Trophoblast cell (in vitro differentiated cells and primary cell): ENCODE results near the gene DNAH14.
A peak's percentile ranks its signal among the peaks of the same experiment; 100 is the strongest.

Experiments
- DNase-seq, 2 donors: peaks; one replicate each; pipeline ENCODE4 v3.0.0-alpha.2; 2016
- H2AFZ ChIP-seq: 2 replicates; pipeline ENCODE4 v1.6.1; 2013; ENCODE audit warnings: low read length, moderate library complexity, mild to moderate bottlenecking; ENCODE audit not compliant: insufficient read depth, poor library complexity
- H2AK5ac ChIP-seq: 2 replicates; pipeline ENCODE4 v1.6.1; 2013; ENCODE audit warnings: mild to moderate bottlenecking, low read length
- H2BK120ac ChIP-seq: 2 replicates; pipeline ENCODE4 v1.6.1; 2013; ENCODE audit warnings: low read length, mild to moderate bottlenecking, moderate library complexity; ENCODE audit not compliant: insufficient read depth, poor library complexity
- H2BK12ac ChIP-seq: 2 replicates; pipeline ENCODE4 v1.6.1; 2013; ENCODE audit warnings: mild to moderate bottlenecking, low read length, moderate library complexity
- H2BK5ac ChIP-seq: 2 replicates; pipeline ENCODE4 v1.6.1; 2013; ENCODE audit warnings: low read length, low read depth, moderate library complexity, mild to moderate bottlenecking; ENCODE audit not compliant: poor library complexity
- H3K14ac ChIP-seq: 2 replicates; pipeline ENCODE4 v1.6.1; 2013; ENCODE audit warnings: mild to moderate bottlenecking, low read length
- H3K18ac ChIP-seq: 2 replicates; pipeline ENCODE4 v1.6.1; 2013; ENCODE audit warnings: mild to moderate bottlenecking, low read length
- H3K23ac ChIP-seq: 2 replicates; pipeline ENCODE4 v1.6.1; 2013; ENCODE audit warnings: low read length
- H3K27ac ChIP-seq: 2 replicates; pipeline ENCODE4 v1.5.1; 2013; ENCODE audit warnings: low read depth, mild to moderate bottlenecking, inconsistent platforms, low read length, moderate library complexity
- H3K27me3 ChIP-seq: 2 replicates; pipeline ENCODE4 v1.6.1; 2013; ENCODE audit warnings: inconsistent platforms, mild to moderate bottlenecking, low read length, moderate library complexity; ENCODE audit not compliant: insufficient read depth
- H3K36me3 ChIP-seq, 2 experiments: 1 replicate in 1 of 2; 2 replicates in 1 of 2; pipeline ENCODE4 v1.6.1; 2013; ENCODE audit warnings: low read length in 2 of 2, mild to moderate bottlenecking in 2 of 2, moderate library complexity in 1 of 2; ENCODE audit not compliant: insufficient read depth in 2 of 2, control insufficient read depth in 1 of 2
- H3K4ac ChIP-seq: 2 replicates; pipeline ENCODE4 v1.6.1; 2013; ENCODE audit warnings: low read depth, mild to moderate bottlenecking, low read length, moderate library complexity
- H3K4me1 ChIP-seq, 2 experiments: 1 replicate in 1 of 2; 2 replicates in 1 of 2; pipeline ENCODE4 v1.6.1; 2013; ENCODE audit warnings: low read length in 2 of 2, mild to moderate bottlenecking in 2 of 2, moderate library complexity in 1 of 2; ENCODE audit not compliant: insufficient read depth in 2 of 2, control insufficient read depth in 1 of 2
- H3K4me2 ChIP-seq: 2 replicates; pipeline ENCODE4 v1.6.1; 2013; ENCODE audit warnings: inconsistent platforms, mild to moderate bottlenecking, low read length, moderate library complexity
- H3K4me3 ChIP-seq: 2 replicates; pipeline ENCODE4 v1.5.1; 2013; ENCODE audit warnings: mild to moderate bottlenecking, low read depth, low read length, inconsistent platforms
- H3K79me1 ChIP-seq: one replicate; pipeline ENCODE4 v1.6.1; 2013; ENCODE audit warnings: low read length
- H3K79me2 ChIP-seq: 2 replicates; pipeline ENCODE4 v1.6.1; 2013; ENCODE audit warnings: low read length, mild to moderate bottlenecking; ENCODE audit not compliant: control insufficient read depth, insufficient read depth, poor library complexity
- H3K9ac ChIP-seq: 2 replicates; pipeline ENCODE4 v1.6.1; 2013; ENCODE audit warnings: mild to moderate bottlenecking, low read length
- H3K9me3 ChIP-seq: 2 replicates; pipeline ENCODE4 v1.6.1; 2013; ENCODE audit warnings: low read depth, mild to moderate bottlenecking, control low read depth, inconsistent platforms, low read length; ENCODE audit not compliant: insufficient read depth
- H4K12ac ChIP-seq: 2 replicates; pipeline ENCODE4 v1.6.1; 2013; ENCODE audit warnings: low read depth, mild to moderate bottlenecking, low read length, moderate library complexity
- H4K8ac ChIP-seq: 2 replicates; pipeline ENCODE4 v1.6.1; 2013; ENCODE audit warnings: low read depth, mild to moderate bottlenecking, low read length, moderate library complexity
- H4K91ac ChIP-seq: one replicate; pipeline ENCODE4 v1.6.1; 2013; ENCODE audit warnings: low read depth, mild to moderate bottlenecking, low read length, moderate library complexity
- WGBS: extraction: QIAGEN DNeasy Blood & Tissue Kit; methylation state at CpG from one replicate; pipeline ENCODE4 v1.1.7; 2013; ENCODE audit warnings: missing lambda C conversion rate; ENCODE audit not compliant: insufficient read length, insufficient coverage; ENCODE audit errors: extremely low coverage; 5-methylcytosine and 5-hydroxymethylcytosine counted together

DNAH14 gene

DNA sequence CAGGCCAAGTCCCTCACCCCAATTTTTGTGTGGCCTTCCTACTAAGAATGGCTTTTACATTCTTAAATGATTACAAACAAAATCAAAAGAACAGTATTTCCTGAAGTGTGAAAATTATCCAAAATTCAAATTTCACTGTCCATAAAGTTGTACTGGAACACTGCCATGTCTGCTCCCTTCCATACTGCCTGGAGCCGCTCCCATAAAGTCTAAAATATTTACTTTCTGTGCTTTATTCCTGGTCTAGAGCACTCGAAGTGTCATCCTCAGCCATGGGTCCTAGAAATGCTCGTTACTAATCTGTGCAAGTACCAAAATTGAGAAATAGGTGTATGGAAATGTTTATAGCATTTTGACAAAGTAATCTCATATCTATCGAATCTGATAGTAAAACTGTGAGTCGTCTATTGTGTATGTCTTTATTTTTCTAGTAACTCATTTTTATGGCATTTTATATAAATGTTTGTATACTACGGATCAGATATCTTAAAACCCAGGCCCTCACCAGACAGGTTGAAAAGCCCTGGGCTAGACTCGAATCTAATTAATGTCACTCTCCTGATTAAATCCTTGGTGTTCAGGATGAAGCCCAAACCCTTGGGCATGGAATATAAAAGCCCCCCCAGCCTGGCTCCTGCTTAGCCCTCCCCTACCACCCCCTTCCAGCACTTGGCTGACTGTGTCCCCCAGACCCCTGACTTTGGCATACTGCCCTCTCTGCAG is 493.5 kb downstream of the DNAH14 start:
- H4K8ac ChIP-seq = no peak overlapping the region
- no peak overlapping the region for H2AFZ ChIP-seq
- H3K4me2 ChIP-seq = no peak overlapping the region
- peaks cover 20 to 29% of the 10 kb centered on the region in 2 experiments for H3K4me1 ChIP-seq
- no peak overlapping the region for H2BK5ac ChIP-seq
- no peak overlapping the region for H4K12ac ChIP-seq
- peaks cover 11% of the 10 kb centered on the region for H3K79me1 ChIP-seq
- peak overlapping the region; percentile 64 for H3K4ac ChIP-seq
- no CpG with 5 or more reads among the region's 7 CpGs for WGBS
- H2AK5ac ChIP-seq = no peak overlapping the region
- no peaks in the 10 kb centered on the region for H3K27me3 ChIP-seq
- no peak overlapping the region for H3K4me3 ChIP-seq
- H3K9me3 ChIP-seq = no peaks in the 10 kb centered on the region
- no peak overlapping the region for H2BK12ac ChIP-seq
- no peak overlapping the region for H3K23ac ChIP-seq
- DNase-seq = no peak
- H4K91ac ChIP-seq = no peak overlapping the region
- H3K9ac ChIP-seq = no peak overlapping the region
- H3K18ac ChIP-seq = no peak overlapping the region
- H3K27ac ChIP-seq = no peak overlapping the region
- peaks cover 6 to 10% of the 10 kb centered on the region in 2 experiments for H3K36me3 ChIP-seq
- no peak overlapping the region for H3K14ac ChIP-seq
- H2BK120ac ChIP-seq = no peak overlapping the region
- peaks cover 25% of the 10 kb centered on the region for H3K79me2 ChIP-seq

DNA sequence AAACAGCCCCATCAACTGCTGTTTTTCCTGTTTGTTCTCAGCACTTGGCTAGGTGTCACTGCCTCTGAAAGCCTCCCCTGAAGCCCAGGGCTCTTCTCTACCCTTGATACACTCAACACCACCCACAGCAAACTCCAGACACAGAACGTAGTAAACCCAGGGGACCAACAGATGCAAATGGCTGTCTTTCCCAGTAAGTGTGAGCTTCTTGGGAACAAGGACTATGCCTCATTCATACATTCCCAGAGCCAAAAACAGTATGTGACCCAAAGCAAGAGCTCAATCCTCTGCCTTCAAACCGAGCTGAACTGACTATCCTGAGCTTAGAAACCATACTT is 494.0 kb downstream of the DNAH14 start:
- Histone ChIP-seq H3K4me1 (peaks cover 20 to 29% of the 10 kb centered on the region in 2 experiments), H4K8ac (no peak overlapping the region), H2AK5ac (no peak overlapping the region), H3K79me1 (peaks cover 14% of the 10 kb centered on the region), H3K14ac (no peak overlapping the region), H3K18ac (no peak overlapping the region), H3K4me2 (no peak overlapping the region), H3K27ac (no peak overlapping the region), H2BK5ac (no peak overlapping the region), H3K79me2 (peaks cover 26% of the 10 kb centered on the region), H2AFZ (no peak overlapping the region), H3K9me3 (no peaks in the 10 kb centered on the region), H3K27me3 (no peaks in the 10 kb centered on the region), H3K4me3 (no peak overlapping the region), H3K9ac (no peak overlapping the region), H4K12ac (no peak overlapping the region), H2BK120ac (no peak overlapping the region), H4K91ac (no peak overlapping the region), H3K4ac (peak overlapping the region; percentile 64), H2BK12ac (no peak overlapping the region), H3K23ac (no peak overlapping the region), H3K36me3 (peaks cover 6 to 10% of the 10 kb centered on the region in 2 experiments)
- no peak for DNase-seq
- no CpG with 5 or more reads among the region's 2 CpGs for WGBS

DNA sequence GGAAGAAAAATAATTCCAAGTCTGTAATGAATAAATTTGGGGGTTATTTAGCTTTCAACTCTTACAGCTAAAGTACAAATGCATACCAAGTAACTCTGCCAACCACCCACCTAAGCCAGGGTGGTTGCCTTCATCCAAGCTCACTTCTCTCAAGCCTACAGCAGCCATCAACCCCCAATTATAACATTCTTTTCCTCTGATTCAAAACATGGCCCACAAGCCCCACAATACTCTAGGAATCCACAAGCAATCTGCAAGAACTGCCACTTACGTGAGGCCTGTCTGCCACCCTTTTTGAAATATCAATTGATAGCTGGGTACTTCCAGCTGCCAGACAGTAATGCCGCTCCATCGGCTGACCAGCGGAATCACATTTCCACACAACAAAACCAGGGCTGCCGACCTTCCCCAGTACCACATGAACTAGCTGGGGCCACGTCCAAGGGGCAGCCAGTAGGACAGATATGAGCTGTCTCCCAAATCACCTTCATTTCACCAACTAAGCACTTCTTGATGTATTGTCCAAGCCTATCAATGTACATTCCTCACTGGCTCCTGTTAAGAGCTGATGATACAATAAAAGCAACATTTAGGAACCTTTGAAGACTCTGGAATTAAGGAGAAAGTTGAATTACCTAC is 495.2 kb downstream of the DNAH14 start:
- Histone ChIP-seq H2BK12ac (no peak overlapping the region), H3K79me1 (peaks cover 16% of the 10 kb centered on the region), H3K27me3 (no peaks in the 10 kb centered on the region), H4K91ac (no peak overlapping the region), H3K18ac (peak overlapping the region; percentile 5), H3K23ac (no peak overlapping the region), H3K4me3 (no peak overlapping the region), H3K9ac (no peak overlapping the region), H3K36me3 (peaks cover 4 to 7% of the 10 kb centered on the region in 2 experiments), H2AK5ac (peak overlapping the region; percentile 4), H3K27ac (no peak overlapping the region), H4K12ac (no peak overlapping the region), H3K14ac (no peak overlapping the region), H3K4ac (peak overlapping the region; percentile 42), H3K9me3 (no peaks in the 10 kb centered on the region), H3K4me1 (peaks cover 18 to 23% of the 10 kb centered on the region in 2 experiments), H2BK120ac (no peak overlapping the region), H2AFZ (no peak overlapping the region), H3K4me2 (peak overlapping the region; percentile 7), H2BK5ac (no peak overlapping the region), H4K8ac (no peak overlapping the region), H3K79me2 (peaks cover 24% of the 10 kb centered on the region)
- no peak for DNase-seq
- no CpG with 5 or more reads among the region's 6 CpGs for WGBS

DNA sequence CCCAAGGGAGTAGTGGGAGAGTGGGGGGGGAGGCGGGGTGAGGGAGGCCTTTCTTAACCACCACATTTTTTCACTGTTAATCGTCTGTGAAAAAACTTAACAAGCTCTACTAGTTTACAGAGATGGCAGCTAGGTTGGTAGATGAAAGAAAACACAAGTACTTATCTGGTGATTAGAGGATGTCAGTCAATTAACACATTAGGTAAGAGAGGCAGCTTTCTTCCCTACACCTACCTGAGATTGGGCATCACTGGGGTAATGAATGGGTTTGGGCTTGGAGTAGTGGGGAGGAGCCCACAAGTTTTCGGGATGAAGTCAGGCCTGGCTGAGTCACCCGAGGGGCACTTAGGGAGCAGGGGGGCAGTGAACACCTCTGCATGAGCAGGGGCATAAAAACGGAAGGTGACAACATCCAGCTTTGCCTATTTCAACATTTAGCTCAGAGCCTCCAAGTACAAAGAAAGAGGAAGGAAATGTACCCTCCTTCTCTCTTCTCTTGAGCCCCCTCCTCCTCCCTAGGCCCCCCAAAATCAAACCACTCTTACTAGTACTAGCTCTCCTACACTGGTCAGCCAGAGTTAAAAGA is 495.8 kb downstream of the DNAH14 start:
- H3K36me3 ChIP-seq = peaks cover 2 to 7% of the 10 kb centered on the region in 2 experiments
- H4K91ac ChIP-seq = no peak overlapping the region
- H2AK5ac ChIP-seq = no peak overlapping the region
- DNase-seq = no peak
- no peak overlapping the region for H3K23ac ChIP-seq
- H3K27ac ChIP-seq = no peak overlapping the region
- no peak overlapping the region for H4K8ac ChIP-seq
- no peak overlapping the region for H2BK5ac ChIP-seq
- H3K27me3 ChIP-seq = no peaks in the 10 kb centered on the region
- no peak overlapping the region for H2BK120ac ChIP-seq
- no peak overlapping the region for H3K18ac ChIP-seq
- no peak overlapping the region for H3K14ac ChIP-seq
- H2AFZ ChIP-seq = no peak overlapping the region
- H3K9ac ChIP-seq = no peak overlapping the region
- peak overlapping the region; percentile 37 for H3K4me2 ChIP-seq
- H3K79me2 ChIP-seq = peaks cover 24% of the 10 kb centered on the region
- peaks cover 16% of the 10 kb centered on the region for H3K79me1 ChIP-seq
- H3K9me3 ChIP-seq = no peaks in the 10 kb centered on the region
- H3K4me1 ChIP-seq = peaks cover 18 to 23% of the 10 kb centered on the region in 2 experiments
- H3K4me3 ChIP-seq = no peak overlapping the region
- H3K4ac ChIP-seq = peak overlapping the region; percentile 0
- no peak overlapping the region for H4K12ac ChIP-seq
- no peak overlapping the region for H2BK12ac ChIP-seq
- WGBS = no CpG with 5 or more reads among the region's 5 CpGs
